A673 (cell line): ENCODE measurements around the gene OR51V1.

ENCODE experiments used
- EZH2 ChIP-seq: fragments of 200-600 bp; sonication (generic); IDR thresholded peaks from 2 replicates; pipeline ENCODE4 v1.6.1; 2017; ENCODE audit warnings: borderline replicate concordance, low read depth, mild to moderate bottlenecking, mixed read lengths, antibody characterized with exemption, low read length; ENCODE audit not compliant: poor library complexity, severe bottlenecking
- TF ChIP-seq, protein P1 (sequence below): fragments of 300-800, 200-600 bp; sonication (generic); conservative IDR thresholded peaks from 2 replicates; pipeline ENCODE4 v1.5.1; 2017; ENCODE audit warnings: low read depth, mild to moderate bottlenecking, antibody characterized with exemption, low read length, moderate library complexity, mixed read lengths

DNA sequence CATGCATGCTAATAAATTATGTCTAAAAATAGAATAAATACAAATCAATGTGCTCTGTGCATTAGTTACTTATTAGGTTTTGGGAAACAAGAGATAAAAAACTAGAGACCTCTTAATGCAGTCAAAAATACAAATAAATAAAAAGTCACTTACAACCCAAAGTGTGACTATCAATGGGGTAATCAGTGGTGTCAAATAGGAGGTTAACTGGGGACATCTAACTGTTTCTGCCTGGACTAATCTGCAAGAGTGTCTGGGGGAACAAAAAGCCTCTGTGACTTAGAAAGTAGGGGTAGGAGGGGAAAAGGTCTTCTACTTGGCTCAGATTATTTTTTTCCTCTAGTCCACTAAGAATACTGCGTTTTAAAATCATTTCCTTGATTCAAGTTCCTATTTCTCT, 27.2 kb upstream of the OR51V1 start:
- TF ChIP-seq EZH2 = no peak
- TF ChIP-seq, protein P1, sequence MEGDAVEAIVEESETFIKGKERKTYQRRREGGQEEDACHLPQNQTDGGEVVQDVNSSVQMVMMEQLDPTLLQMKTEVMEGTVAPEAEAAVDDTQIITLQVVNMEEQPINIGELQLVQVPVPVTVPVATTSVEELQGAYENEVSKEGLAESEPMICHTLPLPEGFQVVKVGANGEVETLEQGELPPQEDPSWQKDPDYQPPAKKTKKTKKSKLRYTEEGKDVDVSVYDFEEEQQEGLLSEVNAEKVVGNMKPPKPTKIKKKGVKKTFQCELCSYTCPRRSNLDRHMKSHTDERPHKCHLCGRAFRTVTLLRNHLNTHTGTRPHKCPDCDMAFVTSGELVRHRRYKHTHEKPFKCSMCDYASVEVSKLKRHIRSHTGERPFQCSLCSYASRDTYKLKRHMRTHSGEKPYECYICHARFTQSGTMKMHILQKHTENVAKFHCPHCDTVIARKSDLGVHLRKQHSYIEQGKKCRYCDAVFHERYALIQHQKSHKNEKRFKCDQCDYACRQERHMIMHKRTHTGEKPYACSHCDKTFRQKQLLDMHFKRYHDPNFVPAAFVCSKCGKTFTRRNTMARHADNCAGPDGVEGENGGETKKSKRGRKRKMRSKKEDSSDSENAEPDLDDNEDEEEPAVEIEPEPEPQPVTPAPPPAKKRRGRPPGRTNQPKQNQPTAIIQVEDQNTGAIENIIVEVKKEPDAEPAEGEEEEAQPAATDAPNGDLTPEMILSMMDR = no peak
